HG02798 (cell line): Measurements from ENCODE around the gene DLG2.

ENCODE experiments used
- ATAC-seq: cut with Tn5 transposase; IDR thresholded peaks from one replicate; pipeline ENCODE4 v1.9.1; 2021; ENCODE audit warnings: mild to moderate bottlenecking; ENCODE audit not compliant: unreplicated experiment, poor library complexity

The DLG2 gene

GRCh38 chr11:83409476-83409875 is 2217.7 kb downstream of the DLG2 start:
- ATAC-seq, result no peak

DNA sequence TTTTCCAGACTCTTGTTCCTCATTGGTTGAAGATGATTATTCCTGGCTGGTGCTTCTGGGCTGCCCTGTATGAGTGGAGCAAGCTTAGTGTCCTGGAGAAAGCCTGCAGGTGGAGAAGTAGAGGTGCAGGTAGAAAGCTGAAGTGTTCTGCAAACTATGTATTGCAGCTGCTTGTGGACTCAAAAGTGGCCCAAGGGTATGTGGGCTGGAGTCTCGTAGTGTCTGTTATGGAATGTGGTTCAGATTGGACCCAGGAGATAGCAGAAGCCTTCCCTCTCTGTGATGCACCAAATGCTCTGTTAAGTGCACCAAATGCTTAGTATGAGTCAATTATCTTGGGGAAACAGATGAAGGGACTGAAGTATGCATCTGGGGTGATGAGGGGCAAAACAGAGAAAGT is 2218.2 kb downstream of the DLG2 start:
- no peak for ATAC-seq
